K562 (cell line): ENCODE results near the gene LBH. TPM values are rescaled to one million over a fixed set of nuclear protein-coding genes. Genes with fewer than 3 reads are reported as not detected.

ENCODE experiments used
- CC2D1A ChIP-seq: fragments of 450-650 bp; IDR thresholded peaks from 2 replicates; pipeline ENCODE4 v1.6.1; 2017; ENCODE audit warnings: mild to moderate bottlenecking
- CXXC5 ChIP-seq: fragments of 250-450 bp; sonication (Bioruptor Pico); IDR thresholded peaks from 2 replicates; pipeline ENCODE4 v1.8.0; 2022; ENCODE audit warnings: inconsistent platforms, mild to moderate bottlenecking, moderate library complexity
- E2F1 ChIP-seq: sonication (generic); formaldehyde crosslinking; IDR thresholded peaks from 2 replicates; pipeline ENCODE4 v1.8.1; 2023; ENCODE audit warnings: mild to moderate bottlenecking, missing genetic modification reagents, moderate library complexity
- HDAC1 ChIP-seq, 2 experiments: fragments of 450-650 bp; IDR thresholded peaks; 2 replicates each; pipeline ENCODE4 v1.6.1; 2016 to 2017; ENCODE audit warnings: inconsistent platforms in 1 of 2, mild to moderate bottlenecking in 1 of 2, moderate library complexity in 1 of 2
- MBD2 ChIP-seq: sonication (generic); IDR thresholded peaks from 2 replicates; pipeline ENCODE4 v1.6.1; 2016; ENCODE audit warnings: low read depth, borderline replicate concordance
- NR2C2 ChIP-seq, 2 experiments: fragments of 200-800 bp in 1 of 2; sonication (Bioruptor generic) in 1 of 2; sonication (generic) in 1 of 2; formaldehyde crosslinking in 1 of 2; IDR thresholded peaks; 2 replicates each; pipeline versions ENCODE4 v1.6.1 to v1.8.0; 2016 to 2022; ENCODE audit warnings: mild to moderate bottlenecking in 1 of 2, missing compliant biosample characterization in 1 of 2, missing genetic modification characterization in 1 of 2, missing genetic modification reagents in 1 of 2
- PHF8 ChIP-seq: fragments of 200-600 bp; sonication (generic); IDR thresholded peaks from 2 replicates; pipeline ENCODE4 v1.6.1; 2012; ENCODE audit warnings: mixed run types, mild to moderate bottlenecking, inconsistent platforms, low read length, moderate library complexity, borderline replicate concordance
- POLR2AphosphoS5 ChIP-seq: IDR thresholded peaks from 2 replicates; pipeline ENCODE4 v1.6.1; 2011; ENCODE audit warnings: mild to moderate bottlenecking, low read depth, low read length, moderate library complexity; ENCODE audit not compliant: control insufficient read depth, insufficient read depth
- RB1 ChIP-seq: fragments of 450-650 bp; IDR thresholded peaks from 2 replicates; pipeline ENCODE4 v1.6.1; 2017; ENCODE audit warnings: low read depth, mild to moderate bottlenecking
- RHOXF2B ChIP-seq: fragments of 250-450 bp; sonication (Bioruptor Pico); conservative IDR thresholded peaks from 2 replicates; pipeline ENCODE4 v1.5.1; 2021
- SAFB ChIP-seq: fragments of 200-400 bp; formaldehyde crosslinking; IDR thresholded peaks from 2 replicates; pipeline ENCODE4 v1.6.1; 2017; ENCODE audit warnings: low read depth, low read length, borderline replicate concordance
- TEAD4 ChIP-seq, 2 experiments: sonication (generic) in 1 of 2; formaldehyde crosslinking in 1 of 2; IDR thresholded peaks; 2 replicates each; pipeline versions ENCODE4 v1.6.1 to v1.8.0; 2012 to 2022; ENCODE audit warnings: borderline replicate concordance in 1 of 2, inconsistent platforms in 1 of 2, low read length in 1 of 2, mild to moderate bottlenecking in 1 of 2, missing genetic modification reagents in 1 of 2
- UBTF ChIP-seq, 2 experiments: IDR thresholded peaks; 2 replicates each; pipeline ENCODE4 v1.6.1; 2012; ENCODE audit warnings: improper control_type of control experiment in 2 of 2, low read depth in 2 of 2, low read length in 2 of 2, borderline replicate concordance in 1 of 2
- YY1 ChIP-seq, 3 experiments: IDR thresholded peaks; 2 replicates each; pipeline ENCODE4 v1.6.1; 2011; ENCODE audit warnings: low read length in 2 of 3, mild to moderate bottlenecking in 2 of 3, moderate library complexity in 2 of 3, borderline replicate concordance in 1 of 3, control low read depth in 1 of 3, low read depth in 1 of 3; ENCODE audit not compliant: insufficient read depth in 3 of 3, insufficient replicate concordance in 2 of 3, control insufficient read depth in 1 of 3, insufficient read length in 1 of 3; ENCODE audit errors: extremely low read depth in 1 of 3
- ZNF282 ChIP-seq: sonication (generic); formaldehyde crosslinking; IDR thresholded peaks from 2 replicates; pipeline ENCODE4 v1.8.1; 2023; ENCODE audit warnings: missing genetic modification reagents
- ZNF583 ChIP-seq: fragments of 250-450 bp; sonication (Bioruptor Pico); IDR thresholded peaks from 2 replicates; pipeline ENCODE4 v1.4.0; 2020
- polyA plus RNA-seq, 8 experiments: library from polyadenylated mRNA; depleted of rRNA in 4 of 8; stranded (reverse) in 5 of 8; unstranded in 3 of 8; fragments of >200 nt; fragmentation: Nextera tagmentation in 2 of 8; fragmentation: Illumina TruSeq in 1 of 8; extraction: Ambion mirVana in 2 of 8; extraction: Trizol in 1 of 8; gene quantifications; 2 replicates each; pipeline versions ENCODE4 v1.2.1 to v1.2.3, GENCODE V29; 2011 to 2014; ENCODE audit warnings: inconsistent platforms in 1 of 8, missing spikeins in 1 of 8
- total RNA-seq, 7 experiments: library from RNA; depleted of rRNA in 6 of 7; stranded (reverse); fragments of >200 nt in 6 of 7; fragmentation: Illumina TruSeq in 2 of 7; extraction: Trizol in 2 of 7; gene quantifications; 2 replicates each; pipeline versions ENCODE4 v1.2.1 to v1.2.3, GENCODE V29; 2011 to 2021; ENCODE audit warnings: low replicate concordance in 1 of 7
- TF ChIP-seq, protein P1 (sequence below): fragments of 250-450 bp; sonication (Bioruptor Pico); IDR thresholded peaks from 2 replicates; pipeline ENCODE4 v1.5.0; 2021; ENCODE audit warnings: mild to moderate bottlenecking, moderate library complexity

Gene LBH
- total and polyA plus RNA-seq, 9 of the 15 experiments (the other 6 are each of a cell fraction or from before 2014, with no cell fraction given) = 3.1 to 13.4 (median 7.4) TPM

DNA sequence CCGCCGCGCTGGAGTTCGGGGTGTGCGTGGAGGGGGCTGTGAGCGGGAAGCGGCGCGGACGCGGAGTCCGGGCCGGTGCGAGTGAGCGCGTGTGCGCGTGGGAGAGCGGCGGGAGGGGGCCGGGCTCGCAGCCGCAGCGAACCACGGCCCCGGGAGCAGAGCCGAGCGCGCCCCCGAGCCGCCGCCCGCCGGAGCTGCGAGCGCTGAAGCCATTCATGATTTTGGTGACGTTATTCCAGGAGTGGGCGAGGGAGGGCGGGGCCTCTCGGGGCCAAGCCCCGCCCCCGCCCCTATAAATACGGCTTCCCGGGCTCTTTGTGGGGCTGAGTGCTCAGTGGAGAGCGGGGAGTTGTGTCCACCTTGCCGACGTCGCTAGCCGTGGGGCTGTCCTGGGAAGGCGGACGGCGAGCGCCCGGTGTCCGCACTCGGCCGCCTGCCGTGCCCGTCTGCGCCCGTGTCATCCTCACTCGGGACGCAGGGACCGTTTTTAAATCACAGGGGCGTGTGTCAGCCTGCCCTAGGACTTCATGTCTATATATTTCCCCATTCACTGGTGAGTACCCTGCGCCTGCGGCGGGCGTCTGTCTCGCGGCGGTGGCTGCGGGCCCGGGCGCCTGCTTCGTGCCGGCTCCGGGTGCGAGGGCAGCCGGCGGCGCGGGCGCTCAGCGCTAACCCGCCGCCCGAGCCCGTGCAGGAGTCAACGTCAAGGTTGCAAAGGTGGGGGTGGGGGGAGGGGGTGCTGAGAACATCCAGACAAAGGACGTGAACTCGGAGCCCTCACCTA, at the start of gene LBH (continued):
- TF ChIP-seq NR2C2 (CRISPR knock-in tag; IDR thresholded peaks at IDR 0.05) (no peak), NR2C2 (tag; IDR thresholded peaks at IDR 0.05) (peak; percentile 41; the same call in 1 of the 2 replicates), POLR2AphosphoS5 (peak; percentile 96), ZNF282 (no peak), UBTF (IDR thresholded peaks at IDR 0.05; ENCODE audit: borderline replicate concordance in 1 of 2, low read depth in 2 of 2, low read length in 2 of 2) (peak in 1 of 2 experiments; percentile 2; a peak in 1 of 4 replicates), ZNF583 (CRISPR knock-in tag) (no peak), CXXC5 (CRISPR knock-in tag) (peak; percentile 76), HDAC1 (IDR thresholded peaks at IDR 0.05) (peak in 1 of 2 experiments; percentile 20; a peak in 1 of 4 replicates), RB1 (peak; percentile 38; the same call in 1 of the 2 replicates), YY1 (IDR thresholded peaks at IDR 0.05; ENCODE audit: borderline replicate concordance in 1 of 3, control insufficient read depth in 1 of 3, extremely low read depth in 1 of 3, insufficient read depth in 3 of 3, insufficient read length in 1 of 3, insufficient replicate concordance in 2 of 3, low read depth in 1 of 3, low read length in 2 of 3) (peak in 2 of 3 experiments; percentile 51 to 64), SAFB (peak; percentile 72), CC2D1A (no peak), RHOXF2B (no peak), E2F1 (CRISPR knock-in tag) (0 out of 2 replicates have a peak, but pooled peaks have one; percentile 24), TEAD4 (IDR thresholded peaks at IDR 0.05; ENCODE audit: low read length) (no peak), TEAD4 (CRISPR knock-in tag; IDR thresholded peaks at IDR 0.05; ENCODE audit: borderline replicate concordance) (no peak), PHF8 (peak; percentile 70; the same call in 1 of the 2 replicates), MBD2 (peak; percentile 46)
- TF ChIP-seq, protein P1, sequence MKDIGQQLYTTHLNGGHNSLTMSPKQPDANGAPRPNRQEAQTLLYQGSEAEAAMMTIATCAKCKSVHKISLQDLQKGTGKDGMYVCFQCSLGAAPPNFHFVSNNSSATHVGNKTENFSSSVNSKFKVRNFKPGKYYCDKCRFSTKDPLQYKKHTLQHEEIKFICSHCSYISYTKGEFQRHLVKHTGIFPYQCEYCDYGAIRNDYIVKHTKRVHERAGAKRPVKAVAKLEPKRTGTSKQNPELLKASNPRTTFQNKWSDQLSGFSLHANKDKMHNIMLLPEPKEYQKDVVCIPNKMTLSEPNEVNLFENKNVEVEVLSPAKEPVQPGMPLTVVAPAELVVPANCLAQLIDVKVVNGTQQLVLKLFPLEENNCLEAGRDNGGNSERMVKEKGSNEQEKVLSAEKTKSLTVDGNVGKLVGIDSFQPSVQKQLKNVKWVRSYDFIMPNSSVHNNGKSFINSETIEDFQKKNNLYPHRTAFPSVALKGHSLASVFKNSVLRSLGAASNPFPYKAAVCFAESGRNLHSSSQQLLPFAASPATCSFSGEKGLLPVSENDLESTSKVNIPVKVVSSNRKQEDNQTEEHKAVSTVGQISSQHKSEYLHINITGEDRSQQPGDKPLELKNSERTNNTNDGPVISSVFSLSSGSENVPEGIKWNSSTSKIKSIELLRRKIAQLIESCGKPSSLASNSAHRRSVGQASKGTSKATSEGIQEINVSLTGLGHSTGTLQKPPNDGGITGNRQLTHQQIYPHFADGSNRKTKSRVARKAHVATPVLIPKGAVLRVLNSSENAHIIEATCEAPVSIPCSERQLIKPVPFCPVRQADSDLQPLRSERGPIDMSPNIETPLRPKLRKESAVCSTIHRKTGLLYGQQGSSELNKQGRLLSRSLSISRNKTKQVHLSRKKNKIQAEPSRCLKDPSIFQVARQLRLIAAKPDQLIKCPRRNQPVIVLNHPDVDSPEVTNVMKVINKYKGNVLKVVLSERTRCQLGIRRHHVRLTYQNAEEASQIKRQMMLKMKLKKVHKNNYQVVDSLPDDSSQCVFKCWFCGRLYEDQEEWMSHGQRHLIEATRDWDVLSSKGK (CRISPR knock-in tag) = no peak
